Peyer's patch (tissue), 4 donors: Measurements from ENCODE around the gene CUEDC2. TPM values are rescaled to one million over a fixed set of nuclear protein-coding genes. Genes with fewer than 3 reads are reported as not detected.

Experiments used
- DNase-seq, 3 donors: peaks; one replicate each; pipeline ENCODE4 v3.0.0-alpha.2; 2017 to 2019
- H3K27ac ChIP-seq, 4 donors: fragments of 200-600 bp; sonication (generic); one replicate each; pipeline ENCODE4 v1.5.1; 2016 to 2019
- H3K27me3 ChIP-seq, 2 donors: fragments of 200-600 bp; sonication (generic); one replicate each; pipeline ENCODE4 v1.5.1; 2019
- H3K36me3 ChIP-seq, 3 donors: fragments of 200-600 bp; sonication (generic); one replicate each; pipeline ENCODE4 v1.5.1; 2016 to 2019
- H3K4me1 ChIP-seq, 4 donors: fragments of 200-600 bp; sonication (generic); one replicate each; pipeline ENCODE4 v1.5.1; 2016 to 2019
- H3K4me3 ChIP-seq, 4 donors: fragments of 200-600 bp; sonication (generic); 1 replicate in 3 of 4; 2 replicates in 1 of 4; pipeline ENCODE4 v1.5.1; 2016 to 2019; ENCODE audit warnings: mild to moderate bottlenecking in 1 of 4
- H3K9me3 ChIP-seq, 4 donors: fragments of 200-600 bp; sonication (generic); one replicate each; pipeline ENCODE4 v1.5.1; 2016 to 2019; ENCODE audit warnings: mild to moderate bottlenecking in 1 of 4
- CTCF ChIP-seq, 6 experiments: fragments of 450-650 bp in 4 of 6; fragments of 200-600 bp in 2 of 6; sonication (generic) in 1 of 6; IDR thresholded peaks; one replicate each; pipeline ENCODE4 v1.5.1; 2017 to 2019; ENCODE audit warnings: antibody characterized with exemption in 6 of 6, mild to moderate bottlenecking in 3 of 6, moderate library complexity in 1 of 6
- POLR2A ChIP-seq, 2 donors: fragments of 450-650 bp; IDR thresholded peaks; one replicate each; pipeline ENCODE4 v1.5.1; 2017; ENCODE audit warnings: antibody characterized with exemption in 2 of 2, mild to moderate bottlenecking in 2 of 2, moderate library complexity in 2 of 2
- total RNA-seq, 4 donors: library from RNA; depleted of rRNA; stranded (reverse); fragments of >200 nt; gene quantifications; one replicate each; pipeline ENCODE4 v1.1.0, GENCODE V29; 2016

CUEDC2 gene
- total RNA-seq, 4 donors from 2014 or later: 8.9 to 56.9 (median 29.3) TPM

GRCh38 chr10:102452672-102453340 is 20.4 kb upstream of the CUEDC2 start:
- TF ChIP-seq CTCF (IDR thresholded peaks at IDR 0.05) (no peak), POLR2A (IDR thresholded peaks at IDR 0.05) (no peak)
- Histone ChIP-seq H3K4me1 (peaks cover 0 to 6% (median 0%) of the 10 kb centered on the region in 4 donors), H3K4me3 (no peak overlapping the region), H3K36me3 (no peaks in the 10 kb centered on the region), H3K9me3 (no peaks in the 10 kb centered on the region), H3K27me3 (no peaks in the 10 kb centered on the region), H3K27ac (peak overlapping the region in 3 of 4 donors; percentile 1 to 36 (median 6))
- peak in 1 of 3 donors; percentile 61 for DNase-seq

GRCh38 chr10:102451105-102451969 is 19.0 kb upstream of the CUEDC2 start, which contains the start of gene C10orf95:
TSS of gene C10orf95 (minus strand) at chr10:102451543. CDS start at chr10:102451093, 450 bp downstream.
- peak in 2 of 3 donors; percentile 64 to 67 for DNase-seq
- Histone ChIP-seq H3K4me3 (peak within 1 kb of the TSS; percentile 71 to 95 (median 82)), H3K27ac (peak within 1 kb of the TSS; percentile 83 to 87 (median 85)), H3K4me1 (peaks cover 0 to 6% (median 0%) of the 10 kb centered on the region in 4 donors), H3K36me3 (no peaks in the 10 kb centered on the region), H3K9me3 (no peaks in the 10 kb centered on the region), H3K27me3 (no peaks in the 10 kb centered on the region)
- TF ChIP-seq CTCF (IDR thresholded peaks at IDR 0.05) (no peak), POLR2A (IDR thresholded peaks at IDR 0.05) (no peak)

GRCh38 chr10:102450374-102451104 is 18.2 kb upstream of the CUEDC2 start:
- Histone ChIP-seq H3K27me3 (no peaks in the 10 kb centered on the region), H3K27ac (peak overlapping the region; percentile 83 to 87 (median 85)), H3K4me3 (peak overlapping the region; percentile 71 to 95 (median 82)), H3K9me3 (no peaks in the 10 kb centered on the region), H3K4me1 (peaks cover 0 to 6% (median 0%) of the 10 kb centered on the region in 4 donors), H3K36me3 (no peaks in the 10 kb centered on the region)
- TF ChIP-seq POLR2A (IDR thresholded peaks at IDR 0.05): peak; percentile 61 to 64
- peak in 2 of 6 experiments; percentile 12 to 18 for TF ChIP-seq CTCF (IDR thresholded peaks at IDR 0.05)
- DNase-seq: peak; percentile 88 to 96 (median 91)

- H3K4me1 ChIP-seq: peaks cover 0 to 6% (median 0%) of the 10 kb centered on the region in 4 donors
- H3K27ac ChIP-seq: peak overlapping the region; percentile 83 to 87 (median 85)
- H3K4me3 ChIP-seq: peak overlapping the region; percentile 71 to 95 (median 82)
- DNase-seq: no peak
- H3K9me3 ChIP-seq: no peaks in the 10 kb centered on the region
- TF ChIP-seq CTCF (IDR thresholded peaks at IDR 0.05) (no peak), POLR2A (IDR thresholded peaks at IDR 0.05) (no peak)
- no peaks in the 10 kb centered on the region for H3K27me3 ChIP-seq
- H3K36me3 ChIP-seq: no peaks in the 10 kb centered on the region
Observed at GRCh38 chr10:102450124-102450373, 17.7 kb upstream of the CUEDC2 start.
